Uterus (tissue), 4 donors: ENCODE results near the gene PLA2G15. TPM values are rescaled to one million over a fixed set of nuclear protein-coding genes. Genes with fewer than 3 reads are reported as not detected.

Experiments
- DNase-seq, 2 donors: peaks; one replicate each; pipeline ENCODE4 v3.0.0-alpha.2; 2019 to 2020
- H3K27ac ChIP-seq, 2 donors: fragments of 200-600 bp; sonication (generic); 1 replicate in 1 of 2; 2 replicates in 1 of 2; pipeline ENCODE4 v1.5.1; 2016 to 2018
- H3K27me3 ChIP-seq, 2 donors: fragments of 200-600 bp; sonication (generic); one replicate each; pipeline ENCODE4 v1.5.1; 2018 to 2019; ENCODE audit warnings: control low read depth in 1 of 2
- H3K36me3 ChIP-seq, 2 donors: fragments of 200-600 bp; sonication (generic); one replicate each; pipeline ENCODE4 v1.5.1; 2019; ENCODE audit warnings: control low read depth in 1 of 2
- H3K4me1 ChIP-seq, 2 donors: fragments of 200-600 bp; sonication (generic); one replicate each; pipeline ENCODE4 v1.5.1; 2018 to 2019; ENCODE audit warnings: control low read depth in 1 of 2
- H3K4me3 ChIP-seq, 2 donors: fragments of 200-600 bp; sonication (generic); 1 replicate in 1 of 2; 2 replicates in 1 of 2; pipeline ENCODE4 v1.5.1; 2018 to 2019; ENCODE audit warnings: mild to moderate bottlenecking in 1 of 2
- H3K9me3 ChIP-seq, 2 donors: fragments of 200-600 bp; sonication (generic); one replicate each; pipeline ENCODE4 v1.5.1; 2019; ENCODE audit warnings: control low read depth in 1 of 2
- POLR2A ChIP-seq, 2 donors: fragments of 450-650 bp; IDR thresholded peaks; one replicate each; pipeline ENCODE4 v1.6.1; 2016; ENCODE audit warnings: antibody characterized with exemption in 2 of 2, mild to moderate bottlenecking in 1 of 2, moderate library complexity in 1 of 2
- intact Hi-C: fragments of 100-400 bp; cut with DNase I; formaldehyde crosslinking; loops from one replicate; pipeline ENCODE4 v1.15.1; 2023; ENCODE audit warnings: low total_unique reads
- total RNA-seq, 4 donors: library from RNA; depleted of rRNA in 3 of 4; stranded (reverse); fragments of >200 nt in 3 of 4; gene quantifications; one replicate each; pipeline versions ENCODE4 v1.1.0 to v1.2.4, GENCODE V29; 2014 to 2023
- TF ChIP-seq, protein P1 (sequence below), 4 experiments: fragments of 200-600 bp in 2 of 4; fragments of 450-650 bp in 2 of 4; sonication (generic) in 2 of 4; IDR thresholded peaks; one replicate each; pipeline ENCODE4 v1.5.1; 2016 to 2019; ENCODE audit warnings: antibody characterized with exemption in 4 of 4, mild to moderate bottlenecking in 2 of 4, moderate library complexity in 1 of 4
- donor health status: DM: yes; HTN: yes; CAD: no.

PLA2G15 gene
- total RNA-seq, 4 donors from 2014 or later, result 0.51 to 22.3 (median 7.9) TPM

DNA sequence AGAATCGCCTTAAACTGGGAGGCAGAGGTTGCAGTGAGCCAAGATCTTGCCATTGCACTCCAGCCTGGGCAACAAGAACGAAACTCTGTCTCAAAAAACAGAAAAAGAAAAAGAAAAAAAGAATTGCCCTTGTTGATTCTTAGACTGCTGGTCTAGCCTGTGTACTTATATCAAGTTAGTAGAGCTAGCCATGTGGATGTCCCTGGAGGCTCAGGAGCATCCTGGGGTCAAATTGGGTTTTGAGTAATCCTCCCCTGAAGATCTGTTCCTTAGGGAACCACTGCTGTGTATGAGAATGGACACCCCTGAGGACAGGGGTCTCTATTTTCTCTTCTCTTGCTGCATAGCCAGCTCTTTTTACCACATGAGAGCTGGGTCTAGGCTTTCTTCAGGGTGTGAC lies 44.0 kb downstream of the PLA2G15 start:
- Histone ChIP-seq H3K27ac (peak overlapping the region; percentile 5 to 54), H3K9me3 (no peaks in the 10 kb centered on the region), H3K27me3 (no peaks in the 10 kb centered on the region), H3K4me1 (no peaks in the 10 kb centered on the region), H3K36me3 (no peaks in the 10 kb centered on the region), H3K4me3 (no peak overlapping the region)
- intact Hi-C loops, result no loop called here
- no peak for DNase-seq
- TF ChIP-seq, protein P1, sequence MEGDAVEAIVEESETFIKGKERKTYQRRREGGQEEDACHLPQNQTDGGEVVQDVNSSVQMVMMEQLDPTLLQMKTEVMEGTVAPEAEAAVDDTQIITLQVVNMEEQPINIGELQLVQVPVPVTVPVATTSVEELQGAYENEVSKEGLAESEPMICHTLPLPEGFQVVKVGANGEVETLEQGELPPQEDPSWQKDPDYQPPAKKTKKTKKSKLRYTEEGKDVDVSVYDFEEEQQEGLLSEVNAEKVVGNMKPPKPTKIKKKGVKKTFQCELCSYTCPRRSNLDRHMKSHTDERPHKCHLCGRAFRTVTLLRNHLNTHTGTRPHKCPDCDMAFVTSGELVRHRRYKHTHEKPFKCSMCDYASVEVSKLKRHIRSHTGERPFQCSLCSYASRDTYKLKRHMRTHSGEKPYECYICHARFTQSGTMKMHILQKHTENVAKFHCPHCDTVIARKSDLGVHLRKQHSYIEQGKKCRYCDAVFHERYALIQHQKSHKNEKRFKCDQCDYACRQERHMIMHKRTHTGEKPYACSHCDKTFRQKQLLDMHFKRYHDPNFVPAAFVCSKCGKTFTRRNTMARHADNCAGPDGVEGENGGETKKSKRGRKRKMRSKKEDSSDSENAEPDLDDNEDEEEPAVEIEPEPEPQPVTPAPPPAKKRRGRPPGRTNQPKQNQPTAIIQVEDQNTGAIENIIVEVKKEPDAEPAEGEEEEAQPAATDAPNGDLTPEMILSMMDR (IDR thresholded peaks at IDR 0.05), result no peak
- TF ChIP-seq POLR2A (IDR thresholded peaks at IDR 0.05), result no peak

DNA sequence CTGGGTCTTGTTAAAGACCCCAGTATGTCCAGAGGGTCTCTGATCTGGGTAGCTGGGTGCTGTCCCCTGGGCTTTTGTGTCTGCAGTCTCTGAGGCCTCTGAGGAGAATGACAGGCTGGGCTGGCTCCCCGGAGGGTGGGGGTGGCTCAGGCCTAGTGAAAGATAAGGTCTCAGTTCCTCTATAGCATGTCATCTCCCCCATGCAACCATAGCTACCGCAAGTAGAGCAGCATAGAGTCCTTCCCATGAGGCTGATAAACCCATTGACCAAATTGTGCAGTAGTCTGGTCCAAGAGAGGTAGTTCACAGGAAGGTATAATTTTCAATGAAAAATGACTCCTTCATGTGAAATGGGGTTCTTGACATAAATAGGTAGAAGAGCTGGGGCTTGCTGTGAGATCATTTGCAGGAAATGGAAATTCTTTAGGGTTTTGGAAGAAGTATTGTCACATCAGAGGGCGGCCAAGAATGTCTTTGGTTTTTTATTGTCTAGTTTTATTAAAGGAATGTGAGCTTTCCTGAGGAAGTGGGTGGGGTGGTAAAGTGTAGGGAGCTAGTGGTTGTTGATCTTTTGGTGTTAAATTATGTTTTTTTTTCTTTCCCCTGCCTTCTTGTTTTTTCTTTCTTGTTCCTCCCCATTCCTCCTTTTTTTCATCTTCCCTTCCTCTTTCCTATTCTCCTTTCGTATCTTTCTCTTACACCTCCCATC lies 44.6 kb downstream of the PLA2G15 start:
- no peak for DNase-seq
- no peaks in the 10 kb centered on the region for H3K9me3 ChIP-seq
- no peaks in the 10 kb centered on the region for H3K36me3 ChIP-seq
- no peak overlapping the region for H3K4me3 ChIP-seq
- H3K4me1 ChIP-seq, result no peaks in the 10 kb centered on the region
- H3K27ac ChIP-seq, result peak overlapping the region; percentile 38 to 54
- H3K27me3 ChIP-seq, result no peaks in the 10 kb centered on the region
- TF ChIP-seq, protein P1 (IDR thresholded peaks at IDR 0.05), result no peak
- no peak for TF ChIP-seq POLR2A (IDR thresholded peaks at IDR 0.05)
- intact Hi-C loops, result no loop called here

DNA sequence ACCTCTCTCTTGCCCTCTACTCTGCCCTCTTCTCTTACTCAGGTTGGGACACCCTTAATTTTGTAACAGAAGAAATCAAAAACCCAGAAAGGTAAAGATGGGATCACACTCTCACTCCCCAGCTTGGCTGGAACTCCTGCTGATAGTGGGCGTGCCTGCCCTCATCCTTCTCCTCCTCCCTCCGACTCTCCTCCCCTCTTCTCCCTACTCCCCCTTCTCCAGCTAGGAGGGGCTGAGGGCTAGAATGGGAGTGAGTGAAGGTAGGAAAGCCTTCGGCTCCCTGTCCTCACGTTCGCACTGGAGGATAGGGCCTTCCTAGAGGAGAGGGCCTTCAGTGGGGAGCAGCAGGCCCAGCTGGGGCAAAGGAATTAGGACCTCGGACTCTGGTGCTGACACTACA lies 45.3 kb downstream of the PLA2G15 start:
- intact Hi-C loops, result no loop called here
- no peak for DNase-seq
- Histone ChIP-seq H3K36me3 (no peaks in the 10 kb centered on the region), H3K27me3 (no peaks in the 10 kb centered on the region), H3K4me3 (no peak overlapping the region), H3K9me3 (no peaks in the 10 kb centered on the region), H3K4me1 (no peaks in the 10 kb centered on the region), H3K27ac (peak overlapping the region; percentile 38 to 54)
- TF ChIP-seq, protein P1 (IDR thresholded peaks at IDR 0.05), result no peak
- no peak for TF ChIP-seq POLR2A (IDR thresholded peaks at IDR 0.05)

DNA sequence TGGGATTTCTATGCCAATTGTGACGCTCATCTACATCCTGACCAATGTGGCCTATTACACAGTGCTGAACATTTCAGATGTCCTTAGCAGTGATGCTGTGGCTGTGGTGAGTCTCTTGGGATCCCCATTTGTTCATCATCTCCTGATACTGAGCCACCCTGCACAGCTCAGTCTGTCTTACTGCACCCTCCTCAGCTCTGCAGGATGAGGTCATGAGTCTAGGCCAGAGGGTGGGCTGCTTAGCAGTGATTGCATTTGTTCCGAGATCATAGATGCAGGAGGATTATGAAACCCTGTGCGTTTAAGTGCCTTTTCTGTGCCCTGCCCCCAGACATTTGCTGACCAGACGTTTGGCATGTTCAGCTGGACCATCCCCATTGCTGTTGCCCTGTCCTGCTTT lies 46.1 kb downstream of the PLA2G15 start:
- Histone ChIP-seq H3K36me3 (no peaks in the 10 kb centered on the region), H3K27ac (peak overlapping the region in 1 of 2 donors; percentile 54), H3K4me3 (no peak overlapping the region), H3K27me3 (no peaks in the 10 kb centered on the region), H3K4me1 (no peaks in the 10 kb centered on the region), H3K9me3 (no peaks in the 10 kb centered on the region)
- no peak for TF ChIP-seq POLR2A (IDR thresholded peaks at IDR 0.05)
- TF ChIP-seq, protein P1 (IDR thresholded peaks at IDR 0.05), result no peak
- intact Hi-C loops, result no loop called here
- no peak for DNase-seq

DNA sequence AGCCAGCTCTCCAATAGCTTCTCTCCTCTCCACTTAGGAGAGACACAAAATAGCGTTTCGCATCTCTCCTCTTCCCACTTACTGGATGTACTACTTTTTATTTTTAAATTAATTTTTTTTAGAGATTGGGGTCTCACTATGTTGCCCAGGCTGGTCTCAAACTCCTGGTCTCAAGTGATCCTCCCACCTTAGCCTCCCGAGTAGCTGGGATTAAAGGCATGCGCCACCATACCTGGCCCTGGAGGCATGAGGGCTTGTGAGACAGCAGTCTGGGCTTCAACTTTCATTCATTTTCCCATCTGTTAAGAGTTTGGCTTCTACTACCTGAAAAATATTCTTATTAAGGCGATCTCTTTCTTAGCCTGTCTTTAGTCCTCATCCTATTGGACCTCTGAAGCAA lies 47.3 kb downstream of the PLA2G15 start:
- Histone ChIP-seq H3K4me1 (no peaks in the 10 kb centered on the region), H3K4me3 (no peak overlapping the region), H3K27me3 (no peaks in the 10 kb centered on the region), H3K9me3 (no peaks in the 10 kb centered on the region), H3K27ac (no peak overlapping the region), H3K36me3 (no peaks in the 10 kb centered on the region)
- no peak for TF ChIP-seq POLR2A (IDR thresholded peaks at IDR 0.05)
- TF ChIP-seq, protein P1 (IDR thresholded peaks at IDR 0.05), result no peak
- no peak for DNase-seq
- intact Hi-C loops, result no loop called here
